Islet precursor cell (in vitro differentiated cells): ENCODE data around the gene ABCC1.
A peak's percentile ranks its signal among the peaks of the same experiment; 100 is the strongest.
"Not testable (repeated sequence)": the region's sequence is repeated elsewhere in the genome, so short reads cannot be mapped to it uniquely, and the experiment has no call there.

Source experiments
- DNase-seq: peaks from one replicate; pipeline ENCODE4 v3.0.0-alpha.2; 2018

Gene ABCC1

GRCh38 chr16:15949210-15950160 is at the start of gene ABCC1:
ABCC1 (plus strand) TSS chr16:15949616; CDS start chr16:15949752, 136 bp downstream.
- DNase-seq = peak; percentile 56

GRCh38 chr16:15900357-15900756 is 49.1 kb upstream of the ABCC1 start:
- DNase-seq = no peak

GRCh38 chr16:15900901-15901500 is 48.4 kb upstream of the ABCC1 start:
- DNase-seq = no peak

- no peak for DNase-seq
Observed at GRCh38 chr16:15903960-15904359, 45.5 kb upstream of the ABCC1 start.

- no peak for DNase-seq
Observed at GRCh38 chr16:15906439-15906838, 43.0 kb upstream of the ABCC1 start.

- peak; percentile 67 for DNase-seq
Observed at GRCh38 chr16:15907863-15908478, 41.4 kb upstream of the ABCC1 start.

- DNase-seq = no peak
Observed at GRCh38 chr16:15911198-15911597, 38.2 kb upstream of the ABCC1 start.

GRCh38 chr16:15913046-15913698 is 36.2 kb upstream of the ABCC1 start:
- no peak for DNase-seq

GRCh38 chr16:15915555-15916081 is 33.8 kb upstream of the ABCC1 start:
- no peak for DNase-seq

- no peak for DNase-seq
Observed at GRCh38 chr16:15916323-15916722, 33.1 kb upstream of the ABCC1 start.

GRCh38 chr16:15918314-15918713 is 31.1 kb upstream of the ABCC1 start:
- not testable (repeated sequence) for DNase-seq

GRCh38 chr16:15919331-15919730 is 30.1 kb upstream of the ABCC1 start:
- DNase-seq = no peak

GRCh38 chr16:15924996-15925395 is 24.4 kb upstream of the ABCC1 start:
- no peak for DNase-seq

- no peak for DNase-seq
Observed at GRCh38 chr16:15925631-15926030, 23.8 kb upstream of the ABCC1 start.

- no peak for DNase-seq
Observed at GRCh38 chr16:15928261-15929104, 20.9 kb upstream of the ABCC1 start.

GRCh38 chr16:15932939-15933338 is 16.5 kb upstream of the ABCC1 start:
- no peak for DNase-seq

- no peak for DNase-seq
Observed at GRCh38 chr16:15933781-15934180, 15.6 kb upstream of the ABCC1 start.

- DNase-seq = no peak
Observed at GRCh38 chr16:15934991-15935390, 14.4 kb upstream of the ABCC1 start.

GRCh38 chr16:15936809-15937208 is 12.6 kb upstream of the ABCC1 start:
- DNase-seq = not testable (repeated sequence)

GRCh38 chr16:15942931-15943690 is 6.3 kb upstream of the ABCC1 start:
- no peak for DNase-seq
